Fibroblast of skin of back (primary cell): ENCODE results near the gene ELOVL2. TPM values are rescaled to one million over a fixed set of nuclear protein-coding genes. Genes with fewer than 3 reads are reported as not detected.
"Not testable (repeated sequence)": the region's sequence is repeated elsewhere in the genome, so short reads cannot be mapped to it uniquely, and the experiment has no call there.

ENCODE experiments used
- DNase-seq: peaks from one replicate; pipeline ENCODE4 v3.0.0-alpha.2; 2013
- polyA plus RNA-seq, 2 experiments: library from polyadenylated mRNA; unstranded; fragments of 120-200 nt; gene quantifications; one replicate each; pipeline ENCODE4 v1.2.1, GENCODE V29; 2013; ENCODE audit not compliant: insufficient read length in 2 of 2

ELOVL2 gene
- polyA plus RNA-seq (2013, experiment 1 of 2; ENCODE audit: insufficient read length), result 1.9 TPM
- polyA plus RNA-seq (2013, experiment 2 of 2; ENCODE audit: insufficient read length), result 2.3 TPM

GRCh38 chr6:11043961-11044711, at the start of gene ELOVL2:
Gene ELOVL2 (minus strand): TSS chr6:11044305. CDS start chr6:11044230, 75 bp downstream.
- peak; percentile 62 for DNase-seq

DNA sequence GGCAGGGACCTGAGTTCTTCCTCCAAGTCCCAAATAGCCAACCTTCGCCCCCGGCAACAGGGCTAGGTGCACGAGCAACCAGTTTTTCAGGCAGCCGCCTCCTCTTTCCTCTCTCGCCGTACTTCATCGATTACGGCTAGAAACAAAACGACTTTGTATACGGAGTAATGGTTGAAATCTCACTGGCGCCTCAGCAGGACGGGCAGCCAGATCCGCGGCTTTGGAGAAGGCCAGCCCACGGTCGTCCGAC, 49.2 kb upstream of the ELOVL2 start:
- DNase-seq, result no peak

- no peak for DNase-seq
Measured at GRCh38 chr6:11092668-11093375, 48.7 kb upstream of the ELOVL2 start.

DNA sequence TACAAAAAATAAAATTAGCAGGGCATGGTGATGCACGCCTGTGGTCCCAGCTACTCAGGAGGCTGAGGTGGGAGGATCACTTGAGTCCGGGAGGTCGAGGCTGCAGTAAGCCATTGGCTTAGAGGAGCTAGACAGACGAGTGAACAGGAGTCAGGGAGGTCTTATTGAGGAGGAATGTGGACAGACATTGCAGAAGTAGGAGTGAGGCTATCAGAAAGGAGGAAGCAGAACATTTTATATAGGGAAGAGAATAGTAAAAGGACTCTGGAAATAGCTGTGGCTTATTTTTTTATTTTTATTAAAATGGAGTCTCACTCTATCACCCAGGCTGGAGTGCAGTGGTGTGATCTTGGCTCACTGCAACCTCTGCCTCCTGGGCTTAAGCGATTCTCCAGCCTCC, 47.0 kb upstream of the ELOVL2 start:
- DNase-seq, result not testable (repeated sequence)

DNA sequence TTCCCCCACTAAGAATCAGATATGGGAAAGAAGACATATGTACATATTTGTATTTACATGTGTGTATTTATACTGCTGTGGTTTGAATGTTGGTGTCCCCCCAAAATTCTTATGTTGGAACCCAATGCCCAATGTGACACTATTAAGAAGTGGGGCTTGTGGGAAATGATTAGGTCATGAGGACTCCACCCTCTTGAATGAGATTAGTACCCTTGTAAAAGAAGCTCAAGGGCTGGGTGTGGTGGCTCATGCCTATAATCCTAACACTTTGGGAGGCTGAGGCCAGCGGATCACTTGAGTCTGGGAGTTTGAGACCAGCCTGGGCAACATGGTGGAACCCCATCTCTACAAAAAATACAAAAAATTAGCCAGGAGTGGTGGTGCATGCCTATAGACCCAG, 45.6 kb upstream of the ELOVL2 start:
- no peak for DNase-seq

- not testable (repeated sequence) for DNase-seq
Measured at GRCh38 chr6:11087141-11087812, 43.2 kb upstream of the ELOVL2 start.

DNA sequence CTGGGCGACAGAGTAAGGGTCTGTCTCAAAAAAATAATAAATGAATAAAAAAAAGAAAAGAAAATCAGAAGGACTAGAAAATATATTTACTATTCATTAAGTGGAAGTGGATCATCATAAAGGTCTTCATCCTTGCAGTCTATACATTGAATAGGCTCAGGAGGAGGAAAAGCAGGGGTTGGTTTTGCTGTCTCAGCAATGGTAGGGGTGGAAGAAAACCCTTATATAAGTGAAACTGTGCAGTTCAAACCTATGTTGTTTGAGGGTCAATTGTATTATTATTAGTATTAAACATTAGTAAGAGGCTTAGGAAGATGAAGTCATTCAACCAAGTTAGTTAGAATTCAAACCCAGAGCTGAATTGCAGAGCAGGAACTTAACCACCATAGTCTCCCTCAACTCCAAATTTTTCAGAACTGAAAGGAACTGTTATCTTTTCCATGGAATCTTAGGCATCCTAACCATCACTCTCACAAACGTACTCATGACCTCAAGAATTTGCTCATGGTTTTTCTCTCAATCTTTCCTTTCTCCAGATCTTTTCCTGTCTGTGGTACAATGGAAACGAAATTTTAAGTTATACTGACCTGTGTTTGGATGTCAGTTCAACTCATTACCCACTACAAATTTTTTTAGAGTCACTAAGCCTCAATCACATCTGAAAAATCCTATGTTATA, 41.8 kb upstream of the ELOVL2 start:
- peak; percentile 87 for DNase-seq

GRCh38 chr6:11083956-11084355, 39.9 kb upstream of the ELOVL2 start:
- DNase-seq, result no peak

DNA sequence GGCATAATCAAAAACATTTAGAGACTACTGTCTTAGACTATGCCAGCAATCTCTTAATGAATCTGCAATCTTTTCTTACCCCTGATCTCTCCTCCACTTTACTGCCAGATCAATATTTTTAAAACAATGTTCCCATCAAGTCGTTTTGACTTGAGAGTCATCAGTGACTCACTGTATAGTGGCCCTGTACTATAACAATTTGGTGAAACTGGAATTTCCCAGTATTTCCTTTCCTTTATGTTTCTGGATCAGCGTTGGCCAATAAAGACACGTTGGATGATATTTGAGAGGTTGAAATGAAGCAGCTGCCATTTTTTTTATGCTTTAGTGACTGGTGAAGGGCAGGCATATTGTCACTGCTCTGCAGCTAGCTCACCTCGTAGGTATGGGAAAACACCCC, 39.4 kb upstream of the ELOVL2 start:
- peak; percentile 71 for DNase-seq

DNA sequence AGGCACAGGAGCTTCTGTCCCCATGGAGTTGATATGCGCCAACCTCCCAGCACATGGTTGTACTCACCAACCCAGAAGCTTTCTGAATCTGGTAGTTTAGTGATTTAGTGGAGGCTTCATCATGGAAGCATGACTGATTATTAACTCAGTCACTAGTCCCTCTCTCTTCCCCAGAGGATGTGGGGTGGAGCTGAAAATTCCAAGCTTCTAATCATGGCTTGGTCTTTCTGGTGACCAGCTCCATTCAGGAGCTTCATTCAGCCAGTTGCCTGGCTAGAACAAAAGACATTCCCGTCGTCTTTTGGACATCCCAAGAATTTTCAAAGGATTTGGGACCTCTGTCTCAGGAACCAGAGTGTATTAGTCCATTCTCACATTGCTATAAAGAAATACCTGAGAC, 36.2 kb upstream of the ELOVL2 start:
- DNase-seq, result peak; percentile 9

- DNase-seq, result no peak
Measured at GRCh38 chr6:11078266-11078665, 34.2 kb upstream of the ELOVL2 start.

GRCh38 chr6:11076540-11076939, 32.4 kb upstream of the ELOVL2 start:
- DNase-seq, result no peak

DNA sequence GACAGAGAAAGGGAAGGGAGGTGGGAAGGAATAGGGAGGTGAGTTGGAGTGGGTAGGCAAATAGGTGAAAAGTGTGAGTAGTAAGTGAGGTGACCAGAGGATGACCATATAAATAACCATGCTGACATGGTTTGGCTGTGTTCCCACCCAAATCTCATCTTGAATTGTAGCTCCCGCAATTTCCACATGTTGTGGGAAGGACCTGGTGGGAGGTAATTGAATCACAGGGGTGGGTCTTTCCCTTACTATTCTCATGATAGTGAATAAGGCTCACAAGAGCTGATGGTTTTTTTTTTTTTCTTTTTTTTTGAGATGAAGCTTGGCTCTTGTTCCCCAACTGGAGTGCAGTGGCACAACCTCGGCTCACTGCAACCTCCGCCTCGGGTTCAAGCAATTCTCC, 28.0 kb upstream of the ELOVL2 start:
- DNase-seq, result no peak

DNA sequence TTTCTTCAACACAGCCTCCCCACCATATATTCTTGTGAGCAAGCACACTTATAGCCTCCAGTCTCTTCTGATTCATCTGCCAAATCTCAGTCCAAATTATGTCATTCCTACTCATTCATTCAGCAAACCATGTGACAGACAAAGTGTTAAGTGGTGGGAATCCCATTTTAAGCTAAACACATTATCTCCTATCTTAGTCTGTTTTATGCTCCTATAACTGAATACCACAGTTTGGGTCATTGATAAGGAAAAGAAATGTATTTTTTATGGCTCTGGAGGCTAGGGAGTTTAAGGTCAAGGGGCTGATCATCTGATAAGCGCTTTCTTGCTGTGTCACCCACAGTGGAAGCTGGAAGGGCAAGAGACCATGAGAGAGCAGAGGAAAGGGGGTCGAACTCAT, 25.7 kb upstream of the ELOVL2 start:
- no peak for DNase-seq

DNA sequence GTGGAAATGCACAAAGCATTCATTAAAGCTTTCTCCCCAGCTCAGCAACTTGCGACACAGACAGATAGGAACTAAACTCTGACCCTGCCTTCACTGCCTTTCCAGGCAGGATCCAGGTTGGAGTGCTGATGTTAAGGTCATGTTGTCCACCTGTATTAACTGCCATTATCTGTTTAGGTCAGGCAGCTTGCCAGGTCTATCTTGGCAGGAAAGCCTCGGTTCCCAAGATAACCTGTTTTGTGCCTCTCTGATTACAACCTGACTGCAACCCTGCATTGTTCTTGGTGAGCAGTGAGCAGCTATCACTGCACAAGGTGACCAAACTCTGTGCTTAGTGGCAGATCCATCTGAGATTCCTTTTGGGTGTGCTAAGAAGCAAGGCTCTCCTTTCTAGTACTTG, 23.2 kb upstream of the ELOVL2 start:
- DNase-seq, result no peak

- DNase-seq, result no peak
Measured at GRCh38 chr6:11066505-11067347, 22.6 kb upstream of the ELOVL2 start.

GRCh38 chr6:11065436-11066202, 21.5 kb upstream of the ELOVL2 start:
- no peak for DNase-seq

DNA sequence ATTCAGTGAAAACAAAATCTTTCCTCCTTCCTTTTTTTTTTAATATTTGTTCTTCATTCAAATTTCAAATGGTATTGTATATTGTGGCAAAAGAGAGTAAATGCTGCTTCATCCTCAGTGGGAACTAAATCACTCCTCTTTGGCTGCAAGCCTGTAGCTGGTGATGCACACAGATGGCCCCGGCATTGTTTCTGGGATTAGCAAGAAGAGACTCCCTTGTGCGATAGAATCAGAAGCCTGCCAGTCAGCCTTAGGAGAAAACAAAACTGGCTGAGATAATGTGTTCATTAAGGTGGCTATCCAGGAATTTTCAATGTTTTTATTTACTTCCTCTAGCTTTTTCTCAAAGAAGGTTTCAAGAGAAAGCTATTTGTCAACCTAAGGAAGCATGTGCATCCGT, 20.7 kb upstream of the ELOVL2 start:
- no peak for DNase-seq

- no peak for DNase-seq
Measured at GRCh38 chr6:11062715-11063114, 18.6 kb upstream of the ELOVL2 start.

GRCh38 chr6:11062083-11062482, 18.0 kb upstream of the ELOVL2 start:
- DNase-seq, result no peak

DNA sequence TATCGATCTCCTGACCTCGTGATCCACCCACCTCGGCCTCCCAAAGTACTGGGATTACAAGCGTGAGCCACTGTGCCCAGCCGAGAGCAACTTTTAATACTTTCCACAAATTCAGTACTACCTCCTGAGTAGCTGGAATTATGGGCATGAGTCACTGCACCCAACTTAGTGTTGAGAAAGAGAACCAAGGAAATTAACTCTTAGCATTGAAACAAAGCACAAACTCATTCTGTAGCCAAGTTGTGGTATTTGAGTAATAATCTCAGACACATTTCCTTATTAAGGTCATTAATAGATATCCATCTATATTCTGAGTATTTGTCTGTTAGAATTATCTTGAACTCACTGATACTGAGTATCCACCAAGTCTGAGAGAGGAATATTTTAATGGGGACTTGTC, 14.3 kb upstream of the ELOVL2 start:
- DNase-seq, result no peak
